Mesenteric fat pad (tissue), 1 donor: ENCODE data around the gene CPEB4. TPM values are rescaled to one million over a fixed set of nuclear protein-coding genes. Genes with fewer than 3 reads are reported as not detected.

ENCODE experiments used
- DNase-seq: peaks from one replicate; pipeline ENCODE4 v3.0.0-alpha.2; 2020; ENCODE audit warnings: low spot score
- total RNA-seq: library from RNA; stranded (reverse); fragmentation: NEBNext Ultra II Directional; extraction: Animal tissue kit (Norgen Biotek cat#: 25700); gene quantifications from one replicate; pipeline ENCODE4 v1.2.1, GENCODE V29; 2021
- donor health status: DM: yes; HTN: yes; CAD: no.

CPEB4 gene
- total RNA-seq, 1 donor from 2014 or later, result 60.2 TPM

DNA sequence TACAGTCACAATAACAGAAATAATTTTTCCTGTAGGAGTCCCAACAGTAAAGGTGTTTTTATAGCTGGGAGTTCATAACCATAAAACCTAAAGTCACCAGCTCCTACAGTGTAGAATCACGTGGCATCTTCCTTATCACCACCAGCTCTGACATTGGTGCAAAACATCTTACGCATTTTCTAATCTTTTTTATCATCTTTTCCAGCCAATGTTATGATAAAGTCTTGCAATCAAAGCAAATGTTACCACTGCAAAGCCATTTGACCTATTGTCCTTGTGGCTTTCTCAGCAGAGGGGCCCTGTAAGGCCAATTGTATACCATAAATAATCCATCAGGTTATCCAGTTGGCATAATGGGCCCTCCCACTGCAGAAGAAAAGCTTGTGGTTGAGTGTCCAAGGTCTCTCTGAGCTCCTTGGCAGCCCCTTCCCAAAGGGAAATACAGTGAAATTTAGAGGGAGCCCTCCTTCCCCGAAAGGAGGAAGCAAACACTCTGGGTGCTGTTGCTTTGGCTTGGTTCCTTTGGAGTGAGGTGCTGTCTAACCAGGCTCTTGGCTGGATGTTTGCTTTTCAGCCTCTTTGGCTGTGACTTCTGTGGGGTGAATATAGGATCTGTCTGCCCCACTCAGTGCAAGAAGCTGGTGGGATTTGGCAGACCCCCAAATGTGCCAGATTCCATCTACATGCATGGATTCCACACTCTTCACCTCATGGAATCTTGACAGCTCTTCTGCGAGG is 29.3 kb upstream of the CPEB4 start:
- DNase-seq, result no peak

DNA sequence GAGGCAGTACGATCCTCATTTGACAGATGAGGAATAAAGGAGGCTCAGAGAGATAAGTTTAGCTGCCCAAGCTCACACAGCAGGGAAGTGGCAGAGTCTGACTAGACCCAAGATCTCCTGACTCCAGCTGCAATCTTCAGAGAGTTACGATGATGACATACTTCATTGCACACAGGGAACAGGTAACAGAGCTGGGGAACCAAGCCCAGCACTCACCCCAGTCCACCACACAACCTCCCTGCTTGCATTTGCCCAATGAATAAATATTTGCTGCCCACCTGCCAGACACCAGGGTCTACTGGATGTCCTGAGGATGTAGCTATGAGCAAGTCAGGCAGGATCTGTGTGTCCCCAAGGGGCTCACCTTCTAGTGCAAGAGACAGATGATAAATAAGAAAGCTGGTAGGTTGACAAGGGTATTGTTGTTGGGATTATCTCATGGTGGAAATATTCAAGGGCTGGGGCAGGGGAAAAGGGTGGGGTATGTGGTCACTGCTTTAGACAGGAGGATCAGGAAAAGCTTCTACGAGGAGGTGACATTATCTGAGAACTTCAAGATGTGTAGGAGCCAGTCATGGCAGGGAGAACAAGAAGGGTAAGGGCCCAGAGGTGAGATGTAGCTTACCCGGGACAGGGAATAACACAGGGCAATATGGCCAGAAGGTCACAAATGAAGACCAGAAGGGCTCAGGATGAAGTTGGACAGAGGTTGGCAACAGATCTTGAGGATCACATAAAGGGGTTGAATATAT is 28.6 kb upstream of the CPEB4 start:
- no peak for DNase-seq

DNA sequence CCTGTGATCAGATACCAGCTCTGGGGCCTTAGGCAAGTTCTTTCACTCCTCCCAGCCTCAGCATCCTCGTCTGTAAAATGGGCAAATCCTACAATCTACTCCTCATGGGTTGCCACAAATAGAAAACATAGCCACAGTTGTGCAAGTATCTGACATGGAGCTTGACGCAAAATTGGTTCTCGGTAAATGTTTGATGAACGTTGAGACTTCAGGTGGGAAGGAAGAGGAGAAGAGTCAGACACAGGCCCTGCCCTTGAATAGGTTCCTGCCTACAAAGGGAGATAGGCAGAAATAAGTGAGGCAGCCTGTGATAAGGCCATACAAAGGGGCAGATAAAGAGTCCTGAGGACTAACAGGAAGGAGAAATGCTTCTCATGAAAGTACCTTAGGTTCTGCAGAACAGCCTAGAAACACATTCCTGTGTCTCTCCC is 26.1 kb upstream of the CPEB4 start:
- no peak for DNase-seq

DNA sequence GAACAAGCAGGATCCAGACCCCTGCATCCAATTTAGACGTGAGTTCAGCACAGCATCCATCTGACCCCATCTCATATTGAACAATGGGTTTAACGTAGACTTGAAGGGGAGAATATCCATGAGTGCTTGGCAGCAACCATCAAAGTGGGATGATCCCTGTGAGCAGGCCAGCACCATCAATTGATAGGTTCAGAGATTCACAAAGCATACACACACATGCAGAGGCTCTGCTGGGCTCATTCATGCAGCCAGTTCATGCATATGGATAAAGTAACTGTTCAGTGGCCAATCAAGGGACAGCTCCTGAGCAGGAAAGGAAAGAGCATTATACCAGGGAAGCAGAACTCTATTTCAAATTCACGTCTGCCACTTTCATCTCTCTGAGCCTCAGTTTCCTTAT is 24.8 kb upstream of the CPEB4 start:
- DNase-seq, result no peak

DNA sequence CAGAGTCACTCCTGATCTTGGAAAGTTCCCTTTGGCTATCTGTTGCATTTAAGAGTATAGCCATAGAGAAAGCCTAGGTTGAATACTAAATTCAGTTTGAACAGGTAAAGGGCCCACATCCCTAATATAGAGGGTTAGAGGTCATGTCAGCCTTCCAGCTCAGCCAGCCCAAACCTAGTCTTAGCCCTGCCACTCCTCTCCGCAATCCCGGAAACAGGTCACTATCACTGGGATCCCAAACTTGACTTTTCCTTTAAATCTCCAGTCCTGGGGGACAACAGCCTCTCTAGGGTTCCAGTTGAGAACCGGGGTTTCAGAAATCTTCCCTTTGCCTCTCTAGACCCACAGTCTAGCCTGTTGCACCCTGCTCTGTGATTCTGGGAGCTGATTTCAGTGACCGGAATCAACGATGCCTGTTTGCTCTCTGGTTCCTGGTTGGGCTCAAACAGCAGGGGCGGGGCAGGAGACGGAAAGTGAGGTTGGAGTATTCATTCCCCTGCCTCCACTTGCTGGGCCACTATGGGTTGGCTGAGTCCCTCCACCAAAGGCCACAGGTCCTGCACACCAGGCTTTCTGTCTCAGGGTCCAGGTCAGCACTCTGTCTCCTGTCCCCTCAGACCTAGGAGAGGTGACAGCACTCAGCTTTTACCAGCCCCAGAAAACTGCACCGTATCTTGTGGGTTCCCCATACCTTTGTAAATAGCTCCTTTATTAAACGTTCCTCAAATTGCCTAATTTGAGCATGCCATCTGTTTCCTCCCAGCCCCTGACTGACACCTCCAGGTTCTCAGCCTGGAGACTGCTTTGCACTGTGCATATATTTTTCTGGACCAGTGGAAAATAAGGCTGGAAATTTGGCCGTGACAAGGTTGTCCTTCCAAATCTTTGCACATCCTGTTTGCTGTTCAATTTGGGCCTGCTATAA is 23.8 kb upstream of the CPEB4 start:
- DNase-seq, result no peak

DNA sequence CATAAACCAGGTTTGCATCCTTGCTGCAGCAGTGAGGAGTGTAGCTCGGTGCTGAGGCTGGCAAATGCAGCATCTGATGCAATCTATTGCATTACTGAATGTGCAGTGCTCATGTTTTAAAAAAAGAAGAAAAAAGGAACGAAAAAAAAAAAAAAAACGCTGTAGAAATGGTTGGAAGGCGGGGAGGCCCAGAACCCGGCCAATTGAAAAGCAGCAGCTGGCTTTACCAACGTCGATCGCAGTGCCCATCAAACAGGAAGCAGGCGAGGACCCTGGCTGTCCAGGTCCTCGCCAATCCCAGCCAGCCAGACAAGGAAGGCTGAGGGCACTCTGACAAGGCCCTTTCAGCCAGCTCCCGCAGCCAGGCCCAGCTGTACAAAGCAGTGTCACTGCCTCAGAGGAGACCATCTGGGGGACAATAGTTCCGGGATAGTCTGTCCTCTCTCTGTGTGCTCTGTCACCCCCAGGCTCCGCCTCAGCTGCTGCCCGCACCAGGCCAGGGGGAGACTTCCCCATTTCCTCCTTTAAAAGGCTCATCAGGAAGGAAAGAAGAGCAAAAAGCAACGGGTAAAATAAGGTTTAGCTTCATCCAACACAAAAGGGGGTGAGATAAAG is 21.8 kb upstream of the CPEB4 start:
- DNase-seq, result no peak

DNA sequence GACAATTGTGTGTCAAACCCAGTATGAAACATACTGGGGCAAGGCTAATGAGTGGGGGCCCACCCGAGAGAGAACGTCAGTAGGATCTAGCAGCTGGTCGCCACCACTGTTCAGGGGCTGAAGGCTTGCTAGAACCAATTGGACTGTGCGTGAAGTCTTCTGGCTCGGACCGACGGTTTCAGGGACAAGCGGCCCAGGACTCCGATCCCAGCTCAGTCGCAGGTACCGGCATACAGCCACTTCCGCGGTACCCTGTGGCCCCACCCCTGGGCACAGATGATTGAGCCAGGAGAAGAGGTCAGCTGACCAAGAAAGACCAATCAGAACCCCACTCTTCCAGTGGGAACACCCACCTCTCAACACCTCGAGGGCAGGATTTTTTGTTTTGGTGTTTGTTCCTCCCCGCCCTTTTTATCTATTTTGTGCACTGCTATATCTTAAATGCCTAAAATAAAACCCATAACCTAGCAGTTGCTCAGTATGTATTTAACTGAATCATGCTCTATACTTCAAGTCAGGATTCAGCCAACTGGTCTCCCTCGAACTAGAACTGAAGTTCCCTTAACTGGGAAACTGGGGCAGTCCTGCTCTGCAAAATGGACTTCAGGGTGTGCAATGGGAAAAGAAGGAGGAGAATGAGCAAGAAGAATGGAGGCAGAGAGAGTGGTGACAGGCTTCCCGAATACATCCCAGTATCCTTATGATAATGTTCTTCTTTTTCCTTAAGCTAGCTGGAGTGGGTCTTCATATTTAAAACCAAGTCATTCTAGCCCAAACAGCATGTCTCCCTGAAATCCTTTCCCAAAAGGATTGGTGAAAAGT is 21.1 kb upstream of the CPEB4 start:
- DNase-seq, result no peak

DNA sequence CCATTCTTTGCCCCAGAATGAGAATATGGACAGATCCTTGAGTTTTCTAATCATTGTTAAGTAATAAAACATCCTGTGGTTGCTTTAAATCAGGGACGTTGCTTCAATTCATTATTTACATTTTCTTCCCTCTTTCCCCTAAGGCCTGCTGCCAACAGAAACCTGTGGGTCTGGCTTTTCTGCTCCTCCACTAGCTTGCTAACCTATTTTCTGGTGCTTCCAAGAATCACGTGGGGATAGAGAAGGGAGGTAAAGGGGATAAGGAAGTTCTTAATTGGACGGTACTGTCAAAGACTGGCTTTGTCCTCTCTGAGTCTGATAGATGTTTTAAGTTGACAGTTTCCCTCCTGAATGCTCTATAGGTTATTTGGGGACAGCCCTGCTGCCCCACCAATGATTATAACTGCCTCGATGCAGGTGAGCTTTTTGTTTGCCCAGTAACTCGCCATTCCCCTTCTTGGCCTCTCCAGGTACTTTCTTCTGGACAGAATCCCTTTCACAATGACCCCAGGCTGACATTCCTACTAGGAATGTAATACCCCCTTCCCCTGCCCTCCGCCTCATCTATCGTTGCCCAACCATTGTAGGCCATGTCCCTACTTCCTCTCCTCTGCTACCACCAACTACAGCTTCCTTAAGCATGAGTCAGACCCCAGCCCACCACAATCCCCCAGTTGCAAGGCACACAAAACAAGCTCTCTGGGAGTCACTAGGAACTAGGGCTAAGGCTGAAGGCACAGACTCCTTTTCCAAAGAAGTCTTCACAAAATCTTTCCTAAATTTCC is 19.9 kb upstream of the CPEB4 start:
- DNase-seq, result no peak

DNA sequence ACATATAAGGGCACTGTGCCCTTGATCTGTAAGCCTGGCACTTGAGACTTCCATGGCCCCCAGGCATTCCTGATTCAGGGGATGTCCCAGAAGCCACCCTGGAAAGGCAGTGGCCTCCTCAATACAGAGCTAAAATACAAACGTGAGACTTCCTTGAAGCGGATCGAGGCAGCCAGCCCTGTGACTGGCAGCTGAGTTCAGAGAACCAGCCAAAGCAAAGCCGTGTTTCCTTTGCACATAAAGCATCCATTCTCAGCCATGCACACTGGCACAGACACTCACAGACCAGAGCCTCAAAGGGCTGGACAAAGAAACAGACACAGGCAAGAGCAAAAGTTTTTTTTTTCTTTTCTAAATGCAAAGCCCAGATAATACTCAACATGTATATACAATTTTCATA is 18.8 kb upstream of the CPEB4 start:
- no peak for DNase-seq

DNA sequence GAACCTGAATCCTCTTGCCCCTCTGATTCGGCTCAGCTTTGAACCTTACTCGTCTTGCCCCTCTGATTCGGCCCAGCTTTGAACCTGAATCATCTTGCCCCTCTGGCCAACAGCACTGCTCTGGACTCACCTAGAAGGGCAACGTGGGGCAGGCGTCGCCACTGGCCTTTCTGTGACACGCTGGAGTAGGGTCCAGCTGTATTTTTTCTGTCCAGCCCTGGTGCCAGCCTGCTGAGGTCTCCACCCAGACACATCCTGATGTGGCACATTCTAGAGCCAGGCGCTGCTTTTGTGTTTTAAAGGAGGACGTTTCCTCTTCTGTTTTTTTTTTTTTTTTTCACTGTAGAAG is 15.2 kb upstream of the CPEB4 start:
- DNase-seq, result no peak

DNA sequence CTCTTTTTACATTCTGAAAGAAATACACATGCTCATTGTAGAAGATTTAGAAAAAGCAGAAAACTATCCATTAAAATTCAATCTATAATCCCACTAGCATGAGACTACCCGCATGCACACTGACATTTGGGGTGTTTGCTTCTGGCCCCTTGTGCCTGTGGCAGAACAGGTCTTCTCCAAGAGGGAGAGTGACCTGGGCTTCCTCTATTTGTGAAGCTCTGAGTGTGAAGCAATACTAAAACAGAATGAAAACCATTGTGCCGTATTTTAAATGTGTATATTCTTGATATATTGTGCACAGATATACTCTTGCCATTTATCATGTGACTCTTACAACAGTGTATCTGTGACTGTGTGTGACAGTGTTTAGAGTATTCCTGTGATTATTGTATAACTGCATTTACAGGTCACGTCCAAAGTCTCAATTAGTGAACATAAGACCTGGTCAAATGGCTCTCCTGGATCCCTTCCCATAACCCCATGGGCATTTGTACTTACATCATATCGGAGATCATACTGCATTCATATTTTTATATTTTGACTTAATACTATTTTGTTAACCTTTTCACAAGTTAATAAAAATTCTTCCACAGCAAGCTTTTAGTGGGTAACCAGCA is 14.7 kb upstream of the CPEB4 start:
- DNase-seq, result no peak

DNA sequence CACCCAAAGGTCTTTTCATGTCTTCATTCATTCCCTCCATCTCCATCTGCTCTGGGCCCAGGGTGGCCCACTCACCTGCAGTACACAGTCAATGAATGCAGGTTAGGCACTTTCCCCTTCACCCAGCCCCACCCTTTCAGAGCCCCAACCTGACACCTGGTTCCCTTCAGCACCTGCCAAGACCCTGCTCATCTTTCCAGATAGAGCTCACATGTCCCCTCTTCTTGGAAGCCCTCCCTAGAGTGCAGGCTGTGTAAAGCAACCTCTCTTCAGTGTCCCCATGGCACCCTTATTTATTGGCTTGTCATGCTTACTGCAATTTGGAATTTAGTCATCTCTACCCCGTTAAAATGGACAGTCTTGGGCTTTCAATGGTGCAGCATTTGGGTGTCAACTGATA is 13.0 kb upstream of the CPEB4 start:
- DNase-seq, result no peak

DNA sequence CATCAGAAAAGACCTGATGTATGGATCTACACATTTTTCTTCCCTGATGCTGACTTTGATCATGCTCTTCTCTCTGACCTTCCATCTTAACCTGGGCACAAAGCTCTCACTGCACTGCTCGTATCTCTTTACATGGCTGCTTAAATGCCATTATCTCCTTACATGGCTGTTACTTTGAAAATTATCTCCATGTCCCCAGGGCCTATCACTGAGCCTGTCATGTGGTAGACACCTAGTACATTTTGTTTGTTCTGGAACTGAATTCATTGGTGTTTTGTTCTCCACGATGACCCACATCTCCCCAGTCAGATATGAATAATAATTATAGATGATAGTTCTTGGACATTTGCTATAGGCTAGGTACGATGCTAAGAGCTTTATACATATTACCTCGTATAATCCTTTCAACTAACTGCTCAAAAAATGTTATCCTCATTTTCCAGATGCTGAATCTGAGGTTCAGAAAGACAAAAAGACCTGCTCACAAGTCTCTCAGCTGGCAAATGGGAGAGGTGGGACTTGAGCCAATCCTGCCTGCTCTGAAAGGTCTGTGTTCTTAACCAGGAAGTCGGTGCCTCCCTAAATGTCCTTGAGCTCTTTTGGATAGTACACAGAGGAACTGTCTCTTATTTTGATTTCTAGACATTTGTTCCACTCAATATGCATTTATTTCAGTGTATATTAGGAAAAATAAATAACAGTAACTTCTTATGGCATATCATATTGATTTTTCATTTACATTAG is 9.8 kb upstream of the CPEB4 start:
- no peak for DNase-seq

DNA sequence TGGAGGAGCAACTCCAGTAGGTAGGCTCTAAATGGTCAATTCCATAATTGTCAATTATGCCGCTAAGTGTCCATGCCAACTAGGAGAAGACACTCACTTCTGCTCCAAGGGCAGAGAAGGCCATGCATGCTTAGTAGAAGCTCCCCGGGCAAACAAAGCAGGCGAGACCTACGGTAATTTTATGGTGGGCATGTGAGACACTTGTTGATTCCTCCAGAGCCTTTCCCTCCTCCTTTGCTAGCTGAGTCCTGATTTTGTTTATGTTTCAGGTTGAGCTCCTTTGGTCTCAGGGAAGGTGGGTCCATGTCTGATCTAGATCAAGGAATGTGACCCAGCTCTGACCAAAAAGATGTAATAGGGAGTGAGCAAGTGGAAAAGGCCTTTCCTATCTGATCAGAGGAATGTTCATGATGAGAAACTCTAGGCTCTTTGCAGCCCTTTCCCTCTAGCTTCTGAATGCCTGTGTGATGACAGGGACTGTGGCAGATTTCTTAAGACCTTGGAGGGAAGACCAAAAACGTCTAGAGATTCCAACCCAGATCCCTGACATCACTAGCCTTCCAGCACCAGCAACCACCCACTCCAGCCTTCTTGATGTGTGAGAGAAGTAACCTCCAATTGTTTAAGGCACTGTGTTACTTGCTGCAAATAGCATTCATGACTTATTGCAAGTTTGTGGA is 7.7 kb upstream of the CPEB4 start:
- DNase-seq, result no peak

DNA sequence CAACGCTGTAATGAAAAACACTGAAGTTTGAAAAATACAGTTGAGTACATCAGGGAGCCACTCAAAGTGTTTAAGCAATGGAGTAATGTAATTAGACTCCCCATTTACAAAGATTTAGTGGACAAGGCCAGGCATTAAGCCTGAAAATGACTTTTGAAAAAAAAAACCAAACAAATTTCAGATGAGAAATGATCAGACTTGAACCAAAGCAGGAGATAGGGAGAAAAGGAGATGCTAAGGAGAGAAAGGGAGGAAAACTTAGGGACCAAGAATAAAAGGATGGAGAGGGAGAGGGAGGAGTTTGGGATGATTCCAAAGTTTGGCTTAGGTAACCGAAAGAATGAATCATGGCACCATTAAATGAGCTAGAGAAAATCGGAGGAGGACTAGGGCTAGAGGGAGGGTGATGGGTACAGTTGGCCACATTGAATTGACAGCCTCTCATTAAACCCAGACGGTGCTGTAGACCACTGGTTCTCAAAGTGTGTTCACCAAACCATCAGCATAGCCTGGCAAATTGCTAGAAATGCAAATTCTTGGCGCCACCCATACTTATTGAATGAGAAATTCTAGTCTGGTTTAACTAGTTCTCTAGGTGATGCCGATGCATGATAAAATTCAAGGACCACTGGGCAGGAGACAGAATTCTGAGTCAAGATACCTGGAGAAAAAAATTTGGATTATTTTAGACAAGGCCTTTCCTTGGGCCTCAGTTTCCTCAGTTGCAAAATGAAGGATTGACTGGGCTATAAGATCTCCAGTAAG is 6.2 kb upstream of the CPEB4 start:
- DNase-seq, result no peak

DNA sequence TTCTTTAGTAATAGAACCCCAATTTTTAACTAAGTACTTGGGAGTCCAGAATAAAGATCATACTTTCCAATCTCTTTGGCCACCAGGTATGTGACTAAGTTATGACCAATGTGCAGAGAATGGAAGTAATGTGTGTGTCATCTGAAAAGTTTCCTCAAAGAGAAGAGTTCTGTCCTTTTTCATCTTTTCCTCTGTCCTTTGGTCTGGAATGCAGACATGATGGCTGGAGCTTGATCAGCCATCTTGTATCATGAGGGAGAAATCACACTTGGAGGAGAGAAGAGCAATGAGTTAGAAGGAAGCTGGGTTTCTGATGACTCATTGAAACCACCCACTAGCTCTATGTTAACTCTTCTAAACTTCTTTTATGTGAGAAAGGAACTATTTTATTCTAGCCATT is 5.5 kb upstream of the CPEB4 start:
- DNase-seq, result no peak

DNA sequence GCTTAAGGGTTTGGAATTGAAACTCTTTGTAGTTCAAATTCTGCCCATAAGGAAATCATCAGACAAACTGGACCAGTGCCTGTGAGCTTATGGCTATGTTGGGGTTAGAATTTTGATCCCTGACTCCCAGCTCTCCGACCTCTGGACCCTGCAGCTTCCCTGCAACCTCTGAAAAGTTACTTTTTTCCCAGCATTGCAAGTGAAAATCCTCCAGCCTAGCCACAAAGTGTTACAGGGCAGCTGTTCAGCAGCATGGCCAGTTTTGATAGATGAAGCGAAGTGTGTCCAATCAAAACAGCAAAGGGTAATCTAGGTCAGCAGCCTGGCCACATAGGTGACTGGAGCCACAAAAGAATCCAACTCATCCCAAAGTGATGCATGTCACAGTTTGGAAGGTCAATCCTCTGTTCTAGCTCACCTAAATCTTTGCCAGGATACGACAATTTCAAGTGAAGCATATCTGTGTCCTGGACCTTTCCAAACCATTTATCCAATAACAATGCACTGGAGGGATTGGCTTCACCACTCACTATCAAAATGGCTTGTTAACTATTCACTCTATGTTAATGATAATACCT is 4.7 kb upstream of the CPEB4 start:
- DNase-seq, result no peak
